CD14-positive monocyte (primary cell): ENCODE data around the gene ADAMTS15. TPM values are rescaled to one million over a fixed set of nuclear protein-coding genes. Genes with fewer than 3 reads are reported as not detected.

Source experiments
- DNase-seq, 3 donors: peaks; one replicate each; pipeline ENCODE4 v3.0.0-alpha.2; 2011 to 2022
- H2AFZ ChIP-seq: 2 replicates; pipeline ENCODE4 v1.6.0; 2012; ENCODE audit warnings: mild to moderate bottlenecking, low read depth, low read length, inconsistent platforms; ENCODE audit not compliant: insufficient read depth, poor library complexity, severe bottlenecking
- H3K27ac ChIP-seq, 2 donors: 1 replicate in 1 of 2; 2 replicates in 1 of 2; pipeline ENCODE4 v1.5.1; 2012 to 2013; ENCODE audit warnings: low read length in 2 of 2, control low read depth in 1 of 2, inconsistent platforms in 1 of 2, low read depth in 1 of 2, mild to moderate bottlenecking in 1 of 2
- H3K27me3 ChIP-seq, 2 donors: one replicate each; pipeline versions ENCODE4 v1.6.0 to v1.6.1; 2011 to 2013; ENCODE audit warnings: low read length in 2 of 2; ENCODE audit not compliant: control insufficient read depth in 2 of 2, insufficient read depth in 2 of 2
- H3K36me3 ChIP-seq, 2 donors: replicated peaks in 1 of 2; 1 replicate in 1 of 2; 2 replicates in 1 of 2; pipeline versions ENCODE4 v1.5.1 to v1.6.1; 2012 to 2013; ENCODE audit warnings: low read length in 2 of 2, control low read depth in 1 of 2, inconsistent platforms in 1 of 2, mild to moderate bottlenecking in 1 of 2; ENCODE audit not compliant: insufficient read depth in 2 of 2, control insufficient read depth in 1 of 2
- H3K4me1 ChIP-seq, 2 donors: 1 replicate in 1 of 2; 2 replicates in 1 of 2; pipeline versions ENCODE4 v1.5.1 to v1.6.1; 2012 to 2013; ENCODE audit warnings: low read length in 2 of 2, control low read depth in 1 of 2, inconsistent platforms in 1 of 2, mild to moderate bottlenecking in 1 of 2, moderate library complexity in 1 of 2; ENCODE audit not compliant: insufficient read depth in 2 of 2, control insufficient read depth in 1 of 2
- H3K4me2 ChIP-seq: replicated peaks from 2 replicates; pipeline ENCODE3; 2012; ENCODE audit warnings: low read length, moderate library complexity, mild to moderate bottlenecking; ENCODE audit not compliant: poor library complexity, severe bottlenecking; ENCODE audit errors: extremely low read depth
- H3K4me3 ChIP-seq, 3 experiments: fragments of 200-600 bp in 1 of 3; sonication (generic) in 1 of 3; replicated peaks in 1 of 3; 1 replicate in 2 of 3; 2 replicates in 1 of 3; pipeline ENCODE4 v1.5.1; 2011 to 2013; ENCODE audit warnings: low read length in 3 of 3, mild to moderate bottlenecking in 3 of 3, control low read depth in 2 of 3, low read depth in 2 of 3, inconsistent platforms in 1 of 3, moderate library complexity in 1 of 3
- H3K79me2 ChIP-seq: 2 replicates; pipeline ENCODE4 v1.6.0; 2012; ENCODE audit warnings: mild to moderate bottlenecking, control low read depth, inconsistent platforms, low read length, moderate library complexity; ENCODE audit not compliant: insufficient read depth
- H3K9ac ChIP-seq: 2 replicates; pipeline ENCODE4 v1.6.0; 2017; ENCODE audit warnings: low read length, mild to moderate bottlenecking; ENCODE audit not compliant: insufficient read depth, poor library complexity, severe bottlenecking
- H3K9me3 ChIP-seq, 2 donors: replicated peaks in 1 of 2; 1 replicate in 1 of 2; 2 replicates in 1 of 2; pipeline versions ENCODE4 v1.5.1 to v1.6.1; 2012 to 2013; ENCODE audit warnings: low read length in 2 of 2, control low read depth in 1 of 2; ENCODE audit not compliant: control insufficient read depth in 1 of 2, insufficient read depth in 1 of 2
- H4K20me1 ChIP-seq: 2 replicates; pipeline ENCODE4 v1.6.0; 2012; ENCODE audit warnings: mild to moderate bottlenecking, low read length, control low read depth, moderate library complexity; ENCODE audit not compliant: insufficient read depth
- H3K27ac Mint-ChIP-seq, 7 donors: one replicate each; pipeline ENCODE4 v1.8.0; 2020; ENCODE audit warnings: mild to moderate bottlenecking in 7 of 7, mixed read lengths in 7 of 7, moderate library complexity in 6 of 7, inconsistent platforms in 2 of 7
- H3K27me3 Mint-ChIP-seq, 3 donors: one replicate each; pipeline ENCODE4 v1.8.0; 2021 to 2022; ENCODE audit warnings: low read depth in 3 of 3, mild to moderate bottlenecking in 3 of 3, mixed read lengths in 3 of 3, moderate library complexity in 3 of 3, inconsistent platforms in 1 of 3
- H3K36me3 Mint-ChIP-seq, 2 donors: one replicate each; pipeline ENCODE4 v1.8.0; 2020; ENCODE audit warnings: mixed read lengths in 2 of 2, inconsistent platforms in 1 of 2, mild to moderate bottlenecking in 1 of 2
- H3K4me1 Mint-ChIP-seq: one replicate; pipeline ENCODE4 v1.8.0; 2020; ENCODE audit warnings: mild to moderate bottlenecking, mixed read lengths
- H3K4me3 Mint-ChIP-seq, 2 donors: one replicate each; pipeline ENCODE4 v1.8.0; 2020; ENCODE audit warnings: mild to moderate bottlenecking in 2 of 2, mixed read lengths in 2 of 2, moderate library complexity in 1 of 2
- H3K9me3 Mint-ChIP-seq, 7 donors: one replicate each; pipeline ENCODE4 v1.8.0; 2020 to 2022; ENCODE audit warnings: mixed read lengths in 7 of 7, mild to moderate bottlenecking in 6 of 7, moderate library complexity in 6 of 7, inconsistent platforms in 2 of 7
- CTCF ChIP-seq: fragments of 200-600 bp; IDR thresholded peaks from one replicate; pipeline ENCODE4 v1.8.0; 2022; ENCODE audit warnings: antibody characterized with exemption, mild to moderate bottlenecking
- WGBS: methylation state at CpG from one replicate; pipeline ENCODE4 v1.1.5; 2013; ENCODE audit warnings: missing lambda C conversion rate; ENCODE audit not compliant: insufficient coverage; 5-methylcytosine and 5-hydroxymethylcytosine counted together
- intact Hi-C, 2 donors: fragments of 100-400 bp; cut with micrococcal nuclease; formaldehyde crosslinking; loops; one replicate each; pipeline versions ENCODE4 v1.15.0 to v1.15.1; 2023
- polyA plus RNA-seq, 3 donors: library from polyadenylated mRNA; depleted of rRNA in 1 of 3; unstranded in 2 of 3; stranded (reverse) in 1 of 3; fragments of 300-500 nt in 2 of 3; fragments of >200 nt in 1 of 3; fragmentation: Illumina TruSeq in 2 of 3; gene quantifications; 1 replicate in 2 of 3; 2 replicates in 1 of 3; pipeline ENCODE4 v1.2.3, GENCODE V29; 2012 to 2021

The ADAMTS15 gene
- polyA plus RNA-seq, 3 donors: not detected

GRCh38 chr11:130455483-130456127 lies 7.2 kb downstream of the ADAMTS15 start:
- intact Hi-C loops: no loop called here
- Mint-ChIP-seq H3K4me1 (no peaks in the 10 kb centered on the region), H3K27ac (peak overlapping the region in 1 of 7 donors; percentile 78), H3K36me3 (no peaks in the 10 kb centered on the region), H3K4me3 (no peak overlapping the region), H3K27me3 (peaks cover 9 to 39% (median 23%) of the 10 kb centered on the region in 3 donors), H3K9me3 (peaks cover 0 to 2% (median 0%) of the 10 kb centered on the region in 7 donors)
- DNase-seq: no peak
- Histone ChIP-seq H3K27ac (no peak overlapping the region), H3K36me3 (no peaks in the 10 kb centered on the region), H3K9me3 (peaks cover 0 to under 1% of the 10 kb centered on the region in 2 donors), H3K4me1 (no peaks in the 10 kb centered on the region), H3K4me2 (no peak overlapping the region), H3K9ac (no peak overlapping the region), H3K4me3 (no peak overlapping the region), H2AFZ (no peak overlapping the region), H4K20me1 (no peaks in the 10 kb centered on the region), H3K79me2 (no peaks in the 10 kb centered on the region), H3K27me3 (peaks cover 5 to 18% of the 10 kb centered on the region in 2 donors)
- no peak for TF ChIP-seq CTCF
- WGBS: 92% methylated on average over 7 of the region's 15 CpGs

- no peak for TF ChIP-seq CTCF
- H3K36me3 ChIP-seq: no peaks in the 10 kb centered on the region
- H3K79me2 ChIP-seq: no peaks in the 10 kb centered on the region
- intact Hi-C loops: no loop called here
- no peak for DNase-seq
- no peak overlapping the region for H3K4me2 ChIP-seq
- peaks cover 6 to 33% (median 16%) of the 10 kb centered on the region in 3 donors for H3K27me3 Mint-ChIP-seq
- no peaks in the 10 kb centered on the region for H3K9me3 ChIP-seq
- no peak overlapping the region for H3K27ac ChIP-seq
- no peaks in the 10 kb centered on the region for H3K4me1 Mint-ChIP-seq
- 92% methylated on average over 3 of the region's 3 CpGs for WGBS
- no peak overlapping the region for H3K4me3 Mint-ChIP-seq
- H3K9me3 Mint-ChIP-seq: no peaks in the 10 kb centered on the region
- no peaks in the 10 kb centered on the region for H3K4me1 ChIP-seq
- H4K20me1 ChIP-seq: no peaks in the 10 kb centered on the region
- no peak overlapping the region for H3K27ac Mint-ChIP-seq
- no peaks in the 10 kb centered on the region for H3K36me3 Mint-ChIP-seq
- no peak overlapping the region for H2AFZ ChIP-seq
- H3K9ac ChIP-seq: no peak overlapping the region
- no peak overlapping the region for H3K4me3 ChIP-seq
- H3K27me3 ChIP-seq: peaks cover 0 to 11% of the 10 kb centered on the region in 2 donors
These were observed 7.8 kb downstream of the ADAMTS15 start for GRCh38 chr11:130456286-130456685.
